ENCODE results near the gene HS3ST5. TPM values are rescaled to one million over a fixed set of nuclear protein-coding genes. Genes with fewer than 3 reads are reported as not detected.

Gene HS3ST5
- total RNA-seq, 1 experiment from 2014 or later: 14.4 TPM

- Histone ChIP-seq H3K9me3 (ENCODE audit: control insufficient read depth, low read depth, low read length) (no peaks in the 10 kb centered on the region), H3K4me2 (ENCODE audit: insufficient read depth, insufficient read length, low read length) (no peak overlapping the region), H2BK12ac (ENCODE audit: insufficient read length, low read depth, low read length) (no peak overlapping the region), H3K9ac (ENCODE audit: extremely low read depth, insufficient read length, low read length) (no peak overlapping the region), H3K18ac (ENCODE audit: insufficient read length, low read depth, low read length) (no peak overlapping the region), H3K4me1 (ENCODE audit: insufficient read depth, low read length) (no peaks in the 10 kb centered on the region), H2BK120ac (ENCODE audit: low read depth, low read length, poor library complexity, severe bottlenecking) (no peak overlapping the region), H4K5ac (ENCODE audit: insufficient read length, low read depth, low read length) (no peak overlapping the region), H3K23me2 (ENCODE audit: insufficient read length, low read depth, low read length, poor library complexity, severe bottlenecking) (no peaks in the 10 kb centered on the region), H2BK5ac (ENCODE audit: insufficient read length, low read length) (no peak overlapping the region), H3T11ph (ENCODE audit: low read length) (no peak overlapping the region), H2BK15ac (ENCODE audit: low read depth, low read length) (no peak overlapping the region), H3K56ac (ENCODE audit: insufficient read length, low read depth, low read length) (no peak overlapping the region), H4K91ac (ENCODE audit: insufficient read length, low read depth, low read length) (no peak overlapping the region), H2BK20ac (ENCODE audit: low read depth, low read length, poor library complexity, severe bottlenecking) (no peak overlapping the region), H2AK5ac (ENCODE audit: insufficient read length, low read length) (no peak overlapping the region), H3K79me1 (ENCODE audit: insufficient read depth, low read depth, low read length, poor library complexity, severe bottlenecking) (no peaks in the 10 kb centered on the region), H3K4ac (ENCODE audit: low read depth, low read length) (no peak overlapping the region), H2AFZ (ENCODE audit: low read length) (no peak overlapping the region), H3K27ac (ENCODE audit: insufficient read length, low read depth, low read length) (no peak overlapping the region), H3K27me3 (ENCODE audit: insufficient read depth, low read length) (no peaks in the 10 kb centered on the region), H3K14ac (ENCODE audit: insufficient read depth, low read length) (no peak overlapping the region), H3K79me2 (ENCODE audit: insufficient read depth, low read length) (no peaks in the 10 kb centered on the region), H4K8ac (replicated peaks; ENCODE audit: insufficient read length, low read depth, low read length) (no peak overlapping the region), H4K20me1 (ENCODE audit: control insufficient read depth, insufficient read depth, insufficient read length) (no peaks in the 10 kb centered on the region), H3K23ac (ENCODE audit: insufficient read length, low read depth, low read length) (no peak overlapping the region)
- DNase-seq: no peak
- H3K9me3 Mint-ChIP-seq: no peaks in the 10 kb centered on the region
- no peak for TF ChIP-seq CTCF (conservative IDR thresholded peaks at IDR 0.05)
- no peak overlapping the region for H3K4me3 Mint-ChIP-seq
- peaks cover 6 to 18% of the 10 kb centered on the region in 2 experiments; a peak in 3 of 4 replicates for H3K4me1 Mint-ChIP-seq
- WGBS (ENCODE audit: extremely low coverage, insufficient read length, low lambda C conversion rate): no CpG with 5 or more reads among the region's 2 CpGs
- H3K27ac Mint-ChIP-seq: peak overlapping the region in 1 of 3 experiments; percentile 68; a peak in 3 of 7 replicates
- H3K27me3 Mint-ChIP-seq (ENCODE audit: low read depth): no peaks in the 10 kb centered on the region
- peaks cover 0 to 21% (median 12%) of the 10 kb centered on the region in 3 experiments; a peak in 4 of 7 replicates for H3K36me3 Mint-ChIP-seq (ENCODE audit: insufficient read depth in 1 of 3, low read depth in 3 of 3)
Measured at GRCh38 chr6:114055763-114056162, 287.1 kb downstream of the HS3ST5 start.
